H9 (cell line): Measurements from ENCODE around the gene DMTF1. TPM values are rescaled to one million over a fixed set of nuclear protein-coding genes. Genes with fewer than 3 reads are reported as not detected.

Experiments
- DNase-seq: peaks from one replicate; pipeline ENCODE4 v3.0.0-alpha.2; 2017
- H2AFZ ChIP-seq: one replicate; pipeline ENCODE4 v1.6.1; 2013; ENCODE audit warnings: mild to moderate bottlenecking, low read length, control low read depth, moderate library complexity
- H2AK5ac ChIP-seq: 2 replicates; pipeline ENCODE4 v1.6.1; 2013; ENCODE audit warnings: low read length, control low read depth, mixed read lengths; ENCODE audit not compliant: insufficient read length
- H2BK120ac ChIP-seq: one replicate; pipeline ENCODE4 v1.6.1; 2013; ENCODE audit warnings: low read depth, mild to moderate bottlenecking, low read length, control low read depth, inconsistent platforms; ENCODE audit not compliant: poor library complexity, severe bottlenecking
- H2BK12ac ChIP-seq: 2 replicates; pipeline ENCODE4 v1.6.1; 2013; ENCODE audit warnings: low read length, control low read depth, mixed read lengths, low read depth; ENCODE audit not compliant: insufficient read length
- H2BK15ac ChIP-seq: 2 replicates; pipeline ENCODE4 v1.6.1; 2013; ENCODE audit warnings: low read depth, low read length, control low read depth
- H2BK20ac ChIP-seq: one replicate; pipeline ENCODE4 v1.6.1; 2013; ENCODE audit warnings: low read depth, mild to moderate bottlenecking, low read length, control low read depth, inconsistent platforms; ENCODE audit not compliant: poor library complexity, severe bottlenecking
- H2BK5ac ChIP-seq: 2 replicates; pipeline ENCODE4 v1.6.1; 2013; ENCODE audit warnings: low read length, control low read depth, mixed read lengths; ENCODE audit not compliant: insufficient read length
- H3K14ac ChIP-seq: 2 replicates; pipeline ENCODE4 v1.6.1; 2013; ENCODE audit warnings: low read length, control low read depth; ENCODE audit not compliant: insufficient read depth
- H3K18ac ChIP-seq: 2 replicates; pipeline ENCODE4 v1.6.1; 2013; ENCODE audit warnings: low read depth, mild to moderate bottlenecking, mixed read lengths, low read length, control low read depth; ENCODE audit not compliant: insufficient read length
- H3K23ac ChIP-seq: 2 replicates; pipeline ENCODE4 v1.6.1; 2013; ENCODE audit warnings: low read length, control low read depth, mixed read lengths, low read depth; ENCODE audit not compliant: insufficient read length
- H3K23me2 ChIP-seq: 2 replicates; pipeline ENCODE4 v1.6.1; 2013; ENCODE audit warnings: low read depth, mild to moderate bottlenecking, mixed read lengths, low read length, control low read depth; ENCODE audit not compliant: insufficient read length, poor library complexity, severe bottlenecking
- H3K27ac ChIP-seq: 2 replicates; pipeline ENCODE4 v1.5.1; 2013; ENCODE audit warnings: low read length, control low read depth, mixed read lengths, low read depth; ENCODE audit not compliant: insufficient read length
- H3K27me3 ChIP-seq: 2 replicates; pipeline ENCODE4 v1.6.1; 2013; ENCODE audit warnings: low read length, control low read depth, inconsistent platforms; ENCODE audit not compliant: insufficient read depth
- H3K4ac ChIP-seq: 2 replicates; pipeline ENCODE4 v1.6.1; 2013; ENCODE audit warnings: low read depth, mild to moderate bottlenecking, control low read depth, inconsistent platforms, low read length, moderate library complexity
- H3K4me1 ChIP-seq: 2 replicates; pipeline ENCODE4 v1.6.1; 2013; ENCODE audit warnings: low read length, control low read depth, inconsistent platforms; ENCODE audit not compliant: insufficient read depth
- H3K4me2 ChIP-seq: 2 replicates; pipeline ENCODE4 v1.6.1; 2013; ENCODE audit warnings: low read length, control low read depth, mixed read lengths; ENCODE audit not compliant: insufficient read length, insufficient read depth
- H3K56ac ChIP-seq: 2 replicates; pipeline ENCODE4 v1.6.1; 2013; ENCODE audit warnings: low read depth, mild to moderate bottlenecking, mixed read lengths, low read length, control low read depth; ENCODE audit not compliant: insufficient read length
- H3K79me1 ChIP-seq: 2 replicates; pipeline ENCODE4 v1.6.1; 2013; ENCODE audit warnings: low read depth, mild to moderate bottlenecking, moderate library complexity, low read length, control low read depth, inconsistent platforms; ENCODE audit not compliant: insufficient read depth, poor library complexity, severe bottlenecking
- H3K79me2 ChIP-seq: 2 replicates; pipeline ENCODE4 v1.6.1; 2013; ENCODE audit warnings: low read length, control low read depth, inconsistent platforms; ENCODE audit not compliant: insufficient read depth
- H3K9ac ChIP-seq: 2 replicates; pipeline ENCODE4 v1.6.1; 2013; ENCODE audit warnings: low read length, control low read depth, mixed read lengths; ENCODE audit not compliant: insufficient read length; ENCODE audit errors: extremely low read depth
- H3K9me3 ChIP-seq: one replicate; pipeline ENCODE4 v1.6.1; 2013; ENCODE audit warnings: low read depth, low read length, inconsistent platforms; ENCODE audit not compliant: control insufficient read depth
- H3T11ph ChIP-seq: one replicate; pipeline ENCODE4 v1.6.1; 2013; ENCODE audit warnings: mild to moderate bottlenecking, low read length, control low read depth, inconsistent platforms
- H4K20me1 ChIP-seq: one replicate; pipeline ENCODE4 v1.6.1; 2013; ENCODE audit not compliant: control insufficient read depth, insufficient read length, insufficient read depth
- H4K5ac ChIP-seq: 2 replicates; pipeline ENCODE4 v1.6.1; 2013; ENCODE audit warnings: low read depth, mild to moderate bottlenecking, mixed read lengths, low read length, control low read depth; ENCODE audit not compliant: insufficient read length
- H4K8ac ChIP-seq: replicated peaks from 2 replicates; pipeline ENCODE4 v1.6.1; 2013; ENCODE audit warnings: low read length, control low read depth, mixed read lengths, low read depth; ENCODE audit not compliant: insufficient read length
- H4K91ac ChIP-seq: 2 replicates; pipeline ENCODE4 v1.6.1; 2013; ENCODE audit warnings: low read depth, mild to moderate bottlenecking, moderate library complexity, mixed read lengths, low read length, control low read depth; ENCODE audit not compliant: insufficient read length
- H3K27ac Mint-ChIP-seq, 3 experiments: 2 replicates in 2 of 3; 3 replicates in 1 of 3; pipeline ENCODE4 v1.8.0; 2020 to 2021; ENCODE audit warnings: mixed read lengths in 3 of 3, mild to moderate bottlenecking in 1 of 3, moderate library complexity in 1 of 3
- H3K27me3 Mint-ChIP-seq: 2 replicates; pipeline ENCODE4 v1.8.0; 2021; ENCODE audit warnings: low read depth, mild to moderate bottlenecking, moderate library complexity, mixed read lengths
- H3K36me3 Mint-ChIP-seq, 3 experiments: 2 replicates in 2 of 3; 3 replicates in 1 of 3; pipeline ENCODE4 v1.8.0; 2020 to 2021; ENCODE audit warnings: low read depth in 3 of 3, mixed read lengths in 3 of 3; ENCODE audit not compliant: insufficient read depth in 1 of 3
- H3K4me1 Mint-ChIP-seq, 2 experiments: 2 replicates each; pipeline ENCODE4 v1.8.0; 2020; ENCODE audit warnings: mixed read lengths in 2 of 2
- H3K4me3 Mint-ChIP-seq, 2 experiments: 2 replicates in 1 of 2; 3 replicates in 1 of 2; pipeline ENCODE4 v1.8.0; 2020 to 2021; ENCODE audit warnings: mild to moderate bottlenecking in 2 of 2, mixed read lengths in 2 of 2, moderate library complexity in 1 of 2
- H3K9me3 Mint-ChIP-seq, 2 experiments: 2 replicates in 1 of 2; 3 replicates in 1 of 2; pipeline ENCODE4 v1.8.0; 2020; ENCODE audit warnings: mild to moderate bottlenecking in 2 of 2, mixed read lengths in 2 of 2, moderate library complexity in 1 of 2
- CTCF ChIP-seq: fragments of 200-600 bp; sonication (generic); conservative IDR thresholded peaks from 3 replicates; pipeline ENCODE4 v1.8.0; 2021; ENCODE audit warnings: antibody characterized with exemption, mild to moderate bottlenecking
- WGBS: extraction: QIAGEN DNeasy Blood & Tissue Kit; methylation state at CpG from one replicate; pipeline ENCODE4 v1.1.7; 2013; ENCODE audit warnings: missing lambda C conversion rate, low lambda C conversion rate, mixed read lengths; ENCODE audit not compliant: insufficient read length; ENCODE audit errors: extremely low coverage; 5-methylcytosine and 5-hydroxymethylcytosine counted together
- total RNA-seq: library from RNA; stranded (reverse); gene quantifications from 2 replicates; pipeline ENCODE4 v1.2.1, GENCODE V29; 2021

Gene DMTF1
- total RNA-seq, 1 experiment from 2014 or later, result 111 TPM

GRCh38 chr7:87107949-87108776 lies 44.1 kb upstream of the DMTF1 start:
- Histone ChIP-seq H3K4me2 (no peak overlapping the region), H3K23me2 (no peaks in the 10 kb centered on the region), H3K79me1 (no peaks in the 10 kb centered on the region), H2BK15ac (no peak overlapping the region), H3K27ac (no peak overlapping the region), H4K91ac (no peak overlapping the region), H2BK5ac (no peak overlapping the region), H4K5ac (no peak overlapping the region), H3K14ac (no peak overlapping the region), H3K79me2 (no peaks in the 10 kb centered on the region), H3T11ph (no peak overlapping the region), H4K20me1 (no peaks in the 10 kb centered on the region), H3K23ac (no peak overlapping the region), H3K9ac (no peak overlapping the region), H3K4me1 (no peaks in the 10 kb centered on the region), H3K9me3 (no peaks in the 10 kb centered on the region), H2BK20ac (no peak overlapping the region), H2AFZ (no peak overlapping the region), H4K8ac (no peak overlapping the region), H3K4ac (no peak overlapping the region), H3K18ac (no peak overlapping the region), H3K27me3 (no peaks in the 10 kb centered on the region), H2BK120ac (no peak overlapping the region), H2BK12ac (no peak overlapping the region), H3K56ac (no peak overlapping the region), H2AK5ac (no peak overlapping the region)
- H3K9me3 Mint-ChIP-seq, result peaks cover 0 to 3% of the 10 kb centered on the region in 2 experiments; a peak in 4 of 5 replicates
- no peaks in the 10 kb centered on the region for H3K27me3 Mint-ChIP-seq
- no peak overlapping the region for H3K4me3 Mint-ChIP-seq
- H3K4me1 Mint-ChIP-seq, result no peaks in the 10 kb centered on the region
- WGBS, result no CpG with 5 or more reads among the region's 6 CpGs
- H3K27ac Mint-ChIP-seq, result peak overlapping the region in 1 of 3 experiments; percentile 62; a peak in 1 of 7 replicates
- H3K36me3 Mint-ChIP-seq, result peaks cover 0 to 11% (median 0%) of the 10 kb centered on the region in 3 experiments; a peak in 2 of 7 replicates
- DNase-seq, result no peak
- TF ChIP-seq CTCF, result no peak
